GM18526 (cell line): Measurements from ENCODE around the gene CRNN.

ENCODE experiments used
- POLR2A ChIP-seq: IDR thresholded peaks from 3 replicates; pipeline ENCODE4 v1.6.1; 2011; ENCODE audit not compliant: insufficient read length; ENCODE audit errors: extremely low read depth

The CRNN gene

GRCh38 chr1:152394151-152394550 lies 19.9 kb downstream of the CRNN start:
- TF ChIP-seq POLR2A = no peak

- TF ChIP-seq POLR2A = no peak
Measured at GRCh38 chr1:152392909-152393308, 21.2 kb downstream of the CRNN start.

- TF ChIP-seq POLR2A = no peak
Measured at GRCh38 chr1:152388889-152389288, 25.2 kb downstream of the CRNN start.

DNA sequence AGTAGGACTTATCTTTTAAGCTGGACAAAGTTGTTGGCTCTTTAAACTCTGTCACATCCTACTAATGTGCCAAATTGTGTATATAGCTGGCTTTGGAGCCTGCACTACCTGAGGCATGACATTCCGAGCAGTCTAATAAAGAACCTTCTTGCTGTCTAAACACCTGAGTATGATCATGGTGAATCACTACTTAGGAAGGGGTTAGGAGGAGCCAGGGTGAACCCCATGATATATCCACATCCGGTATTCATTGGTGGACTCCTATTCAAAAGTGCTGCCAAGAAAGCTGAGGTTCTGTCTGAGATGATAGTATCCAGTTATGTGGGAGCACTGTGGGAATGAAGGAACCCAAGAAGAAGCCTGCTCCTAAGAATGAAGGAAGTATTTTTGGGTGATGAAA lies 27.1 kb downstream of the CRNN start:
- TF ChIP-seq POLR2A = no peak

DNA sequence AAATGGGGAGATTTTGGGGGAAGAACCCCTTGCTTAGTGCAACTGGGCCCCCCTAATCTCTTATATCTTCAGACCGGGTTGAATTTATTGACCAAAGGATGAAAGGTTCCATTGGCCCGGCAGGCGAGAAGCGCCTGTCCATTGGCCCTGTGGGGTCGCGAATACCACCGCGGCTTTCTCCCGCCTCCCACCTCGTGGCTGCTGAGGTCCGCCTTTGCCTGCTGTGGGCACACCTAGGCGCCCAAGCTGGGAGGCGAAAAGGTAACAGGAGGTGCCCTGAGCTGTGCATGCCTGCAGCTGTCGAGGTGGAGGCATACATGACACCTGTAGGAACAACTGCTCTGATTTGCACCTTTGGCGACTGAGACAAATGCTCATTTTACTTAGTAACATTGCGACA lies 33.1 kb downstream of the CRNN start:
- no peak for TF ChIP-seq POLR2A

GRCh38 chr1:152374451-152374850 lies 39.6 kb downstream of the CRNN start:
- TF ChIP-seq POLR2A = no peak

GRCh38 chr1:152372672-152373071 lies 41.4 kb downstream of the CRNN start:
- TF ChIP-seq POLR2A = no peak

GRCh38 chr1:152367436-152367835 lies 46.6 kb downstream of the CRNN start:
- TF ChIP-seq POLR2A = no peak

DNA sequence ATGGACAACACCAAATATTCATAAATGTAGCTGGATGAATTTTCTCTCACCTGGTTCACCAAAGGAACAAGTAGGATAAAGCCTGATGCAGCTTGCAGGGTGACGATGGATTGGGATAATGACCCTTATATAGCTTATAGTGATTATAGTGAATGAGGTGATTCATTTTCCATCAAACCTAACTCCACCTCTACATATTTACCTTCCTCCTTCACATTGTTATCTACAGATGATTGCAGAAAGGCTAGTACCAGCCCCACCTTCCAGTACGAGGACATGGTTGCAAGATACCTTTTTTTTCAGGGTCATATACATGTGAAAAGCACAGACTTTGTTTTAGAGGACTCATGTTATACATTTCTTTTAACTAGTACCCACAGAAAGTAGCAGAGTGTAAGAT lies 54.2 kb downstream of the CRNN start, which contains the start of gene FLG2:
Gene FLG2 (minus strand): TSS at position 101 of the 400 bp plus-strand sequence. CDS start 1,122 bp downstream, outside the sequence.
- TF ChIP-seq POLR2A = no peak
